Islet of Langerhans (tissue), 1 donor: ENCODE data around the gene CLDN4.
"Not testable (repeated sequence)": the region's sequence is repeated elsewhere in the genome, so short reads cannot be mapped to it uniquely, and the experiment has no call there.

Source experiments
- FAIRE-seq: peaks from one replicate; lab custom pipeline; 2011; peaks lifted over from hg19 to GRCh38; lab: Jason Lieb, UNC

The CLDN4 gene, protein sequence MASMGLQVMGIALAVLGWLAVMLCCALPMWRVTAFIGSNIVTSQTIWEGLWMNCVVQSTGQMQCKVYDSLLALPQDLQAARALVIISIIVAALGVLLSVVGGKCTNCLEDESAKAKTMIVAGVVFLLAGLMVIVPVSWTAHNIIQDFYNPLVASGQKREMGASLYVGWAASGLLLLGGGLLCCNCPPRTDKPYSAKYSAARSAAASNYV

DNA sequence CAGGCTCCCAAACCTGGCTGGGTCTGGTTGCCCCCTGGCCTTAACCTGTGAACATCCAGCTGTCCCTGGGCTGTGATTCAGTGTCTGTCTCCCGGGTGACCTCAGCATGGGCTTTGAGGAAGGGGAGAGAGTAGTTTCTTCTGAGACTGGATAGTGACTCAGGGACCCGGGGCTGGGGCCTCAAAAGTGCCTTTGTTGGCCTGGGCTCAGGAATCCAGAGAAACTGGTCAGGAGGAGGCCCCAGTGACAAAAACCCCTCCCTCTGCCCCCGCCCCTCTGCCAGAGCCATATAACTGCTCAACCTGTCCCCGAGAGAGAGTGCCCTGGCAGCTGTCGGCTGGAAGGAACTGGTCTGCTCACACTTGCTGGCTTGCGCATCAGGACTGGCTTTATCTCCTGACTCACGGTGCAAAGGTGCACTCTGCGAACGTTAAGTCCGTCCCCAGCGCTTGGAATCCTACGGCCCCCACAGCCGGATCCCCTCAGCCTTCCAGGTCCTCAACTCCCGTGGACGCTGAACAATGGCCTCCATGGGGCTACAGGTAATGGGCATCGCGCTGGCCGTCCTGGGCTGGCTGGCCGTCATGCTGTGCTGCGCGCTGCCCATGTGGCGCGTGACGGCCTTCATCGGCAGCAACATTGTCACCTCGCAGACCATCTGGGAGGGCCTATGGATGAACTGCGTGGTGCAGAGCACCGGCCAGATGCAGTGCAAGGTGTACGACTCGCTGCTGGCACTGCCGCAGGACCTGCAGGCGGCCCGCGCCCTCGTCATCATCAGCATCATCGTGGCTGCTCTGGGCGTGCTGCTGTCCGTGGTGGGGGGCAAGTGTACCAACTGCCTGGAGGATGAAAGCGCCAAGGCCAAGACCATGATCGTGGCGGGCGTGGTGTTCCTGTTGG is at the start of gene CLDN4:
CLDN4 (plus strand) TSS at position 316 of the 903 bp plus-strand sequence; CDS start at position 522, 206 bp downstream.
- no peak for FAIRE-seq

GRCh38 chr7:73786588-73786987 is 44.2 kb upstream of the CLDN4 start:
- no peak for FAIRE-seq

- FAIRE-seq: not testable (repeated sequence)
These were observed 43.1 kb upstream of the CLDN4 start for GRCh38 chr7:73787786-73788048.

- no peak for FAIRE-seq
These were observed 41.7 kb upstream of the CLDN4 start for GRCh38 chr7:73789051-73789450.

- FAIRE-seq: not testable (repeated sequence)
These were observed 39.6 kb upstream of the CLDN4 start for GRCh38 chr7:73791170-73791690.

- not testable (repeated sequence) for FAIRE-seq
These were observed 35.6 kb upstream of the CLDN4 start for GRCh38 chr7:73795188-73795587.

DNA sequence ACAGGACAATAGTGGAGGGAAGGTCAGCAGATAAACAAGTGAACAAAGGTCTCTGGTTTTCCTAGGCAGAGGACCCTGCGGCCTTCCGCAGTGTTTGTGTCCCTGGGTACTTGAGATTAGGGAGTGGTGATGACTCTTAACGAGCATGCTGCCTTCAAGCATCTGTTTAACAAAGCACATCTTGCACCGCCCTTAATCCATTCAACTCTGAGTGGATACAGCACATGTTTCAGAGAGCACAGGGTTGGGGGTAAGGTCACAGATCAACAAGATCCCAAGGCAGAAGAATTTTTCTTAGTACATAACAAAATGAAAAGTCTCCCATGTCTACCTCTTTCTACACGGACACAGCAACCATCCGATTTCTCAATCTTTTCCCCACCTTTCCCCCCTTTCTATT is 34.1 kb upstream of the CLDN4 start:
- FAIRE-seq: not testable (repeated sequence)

- not testable (repeated sequence) for FAIRE-seq
These were observed 33.6 kb upstream of the CLDN4 start for GRCh38 chr7:73797176-73797575.

DNA sequence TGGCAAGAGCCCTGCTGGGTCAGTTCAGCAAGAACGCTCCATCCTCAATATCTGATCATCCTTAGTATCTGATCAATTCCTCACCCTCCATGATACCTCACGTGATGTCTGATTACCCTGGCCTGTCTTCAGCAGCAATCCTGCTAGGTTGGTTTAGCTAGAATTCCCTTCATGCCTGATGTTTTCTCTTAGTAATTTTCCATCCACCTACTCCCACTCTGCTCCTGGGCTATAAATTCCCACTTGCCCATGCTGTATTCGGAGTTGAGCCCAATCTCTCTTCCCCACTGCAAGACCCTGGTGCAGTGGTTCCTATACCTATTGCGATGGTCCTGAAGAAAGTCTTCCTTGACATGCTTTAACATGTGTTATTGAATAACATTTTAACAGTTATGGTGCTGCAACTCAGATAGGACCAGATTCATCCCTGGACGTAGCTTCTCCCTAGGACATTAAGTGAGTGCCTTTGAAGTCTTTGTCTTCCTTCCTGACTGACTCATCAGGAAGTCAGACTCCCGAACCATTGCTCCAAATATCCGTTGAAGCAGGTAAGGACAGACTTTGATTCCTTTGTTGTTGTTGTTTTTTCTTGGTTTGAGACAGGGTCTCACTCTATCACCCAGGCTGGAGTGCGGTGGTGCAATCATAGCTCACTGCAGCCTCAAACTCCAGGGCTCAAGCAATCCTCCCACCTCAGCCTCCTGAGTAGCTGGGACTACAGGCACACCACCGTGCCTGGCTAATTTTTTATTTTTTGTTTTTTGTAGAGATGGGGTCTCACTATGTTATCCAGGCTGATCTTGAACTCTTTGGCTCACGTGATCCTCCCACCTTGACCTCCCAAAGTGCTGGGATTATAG is 31.3 kb upstream of the CLDN4 start:
- FAIRE-seq: no peak

- no peak for FAIRE-seq
These were observed 29.2 kb upstream of the CLDN4 start for GRCh38 chr7:73801577-73801976.

GRCh38 chr7:73802459-73802858 is 28.3 kb upstream of the CLDN4 start:
- no peak for FAIRE-seq

GRCh38 chr7:73809467-73809951 is 21.3 kb upstream of the CLDN4 start:
- FAIRE-seq: no peak

DNA sequence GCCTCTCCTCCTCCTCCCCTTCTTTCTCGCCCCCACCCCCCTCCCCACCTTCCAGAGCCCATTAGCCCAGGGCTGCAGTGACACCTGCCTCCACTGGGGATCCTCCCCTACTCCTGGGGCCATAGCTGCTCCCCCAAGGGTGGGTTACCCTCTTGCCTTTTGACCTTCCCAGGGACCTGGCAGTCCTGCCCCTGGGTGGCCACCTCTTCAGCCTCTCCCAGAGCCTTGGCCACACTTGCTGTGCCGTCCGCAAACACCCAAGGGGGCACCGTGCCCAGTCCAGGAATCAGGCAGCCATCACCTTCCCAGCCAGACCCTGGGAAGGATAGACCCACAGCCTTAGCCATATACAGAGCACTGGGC is 19.8 kb upstream of the CLDN4 start:
- no peak for FAIRE-seq

- FAIRE-seq: no peak
These were observed 19.0 kb upstream of the CLDN4 start for GRCh38 chr7:73811760-73812168.

- FAIRE-seq: no peak
These were observed 17.8 kb upstream of the CLDN4 start for GRCh38 chr7:73812996-73813395.

GRCh38 chr7:73815436-73815835 is 15.4 kb upstream of the CLDN4 start:
- FAIRE-seq: no peak

DNA sequence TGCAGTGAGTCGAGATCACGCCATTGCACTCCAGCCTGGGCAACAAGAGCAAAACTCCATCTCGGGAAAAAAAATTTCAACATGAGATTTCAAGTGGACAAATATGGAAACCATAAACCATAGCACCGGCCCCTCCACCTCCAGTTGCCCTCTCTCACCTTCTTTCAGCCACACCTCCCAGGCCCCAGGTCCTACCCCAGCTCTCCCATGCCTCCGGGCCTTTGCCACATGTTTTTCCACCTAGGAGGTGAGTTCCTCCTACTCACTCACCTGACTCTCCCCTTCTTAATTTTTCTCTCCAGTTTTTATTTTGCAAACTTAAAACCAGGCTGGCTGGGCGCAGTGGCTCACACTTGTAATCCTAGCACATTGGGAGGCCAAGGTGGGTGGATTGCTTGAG is 13.7 kb upstream of the CLDN4 start:
- FAIRE-seq: no peak

- no peak for FAIRE-seq
These were observed 10.8 kb upstream of the CLDN4 start for GRCh38 chr7:73820013-73820412.

DNA sequence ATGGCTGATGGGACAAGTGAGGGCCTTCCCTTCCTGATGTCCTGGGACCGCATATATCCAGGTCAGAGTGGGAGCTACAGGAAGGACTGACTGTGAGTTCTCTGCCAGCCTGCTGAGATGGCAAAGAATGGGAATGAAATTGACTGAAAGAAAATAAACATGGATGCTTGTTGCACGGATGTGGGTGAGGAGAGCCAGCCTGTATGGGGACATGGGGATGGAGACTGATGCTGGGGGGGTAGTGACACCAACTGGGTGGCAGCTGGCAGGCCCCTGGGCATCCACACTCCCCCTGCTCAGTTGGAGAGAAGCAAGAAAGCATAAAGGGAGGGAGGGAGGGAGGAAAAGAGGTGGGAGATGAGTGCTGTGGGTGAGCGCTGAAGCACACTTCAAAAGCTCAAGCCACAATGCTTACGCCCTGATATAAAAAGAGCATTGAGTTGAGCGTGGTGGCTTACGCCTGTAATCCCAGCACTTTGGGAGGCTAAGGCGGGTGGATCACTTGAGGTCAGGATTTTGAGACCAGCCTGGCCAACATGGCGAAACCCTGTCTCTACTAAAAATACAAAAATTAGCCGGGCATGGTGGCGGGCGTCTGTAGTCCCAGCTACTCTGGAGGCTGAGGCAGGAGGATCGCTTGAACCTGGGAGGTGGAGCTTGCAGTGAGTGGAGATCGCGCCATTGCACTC is 9.1 kb upstream of the CLDN4 start:
- FAIRE-seq: not testable (repeated sequence)

DNA sequence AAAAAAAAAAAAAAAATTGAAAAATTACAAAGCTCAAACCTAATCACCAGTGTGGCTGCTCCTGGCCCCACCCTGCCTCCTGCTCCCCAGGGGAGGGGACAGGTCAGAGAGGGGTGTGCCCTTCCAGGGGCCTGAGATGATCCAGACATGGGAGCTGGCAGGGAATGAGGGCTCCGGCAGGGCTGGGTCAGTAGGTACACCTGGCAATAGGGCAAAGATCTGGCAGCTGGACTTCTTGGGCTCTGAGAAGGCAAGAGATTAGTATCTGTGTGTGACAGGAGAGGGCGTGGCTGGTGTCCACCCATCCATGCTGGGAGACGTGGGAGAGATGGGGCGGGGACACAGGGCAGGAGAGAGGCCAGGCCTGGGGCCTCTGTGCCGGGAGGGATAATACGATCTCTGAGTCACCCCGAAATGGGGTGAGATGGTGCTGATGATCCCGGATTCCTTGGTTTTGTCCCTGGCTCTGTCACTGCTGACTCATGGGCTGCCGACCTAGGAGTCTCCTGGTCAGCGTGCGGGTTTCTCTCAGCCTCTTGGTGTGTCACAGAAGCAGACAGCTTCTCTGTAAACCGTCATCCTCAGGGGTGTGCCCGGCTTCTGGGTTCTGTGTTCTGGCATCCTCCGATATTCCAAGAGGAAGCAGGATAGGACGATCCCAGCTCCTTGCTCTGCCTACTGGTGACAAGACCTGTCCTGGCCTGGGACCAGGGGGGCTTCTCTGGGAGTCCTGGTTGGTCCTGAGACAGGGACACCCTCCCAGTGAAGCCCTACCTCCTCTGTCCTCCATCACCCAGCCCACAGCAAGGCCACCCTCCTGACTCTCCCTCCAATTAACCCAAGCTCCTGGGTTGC is 8.2 kb upstream of the CLDN4 start:
- FAIRE-seq: no peak

GRCh38 chr7:73823257-73823656 is 7.5 kb upstream of the CLDN4 start:
- no peak for FAIRE-seq
